NCI-H510A (cell line): ENCODE results near the gene TMEM132D.

ENCODE experiments used
- DNase-seq: peaks from one replicate; lab custom pipeline; 2025; lab: John Stamatoyannopoulos, UW

Gene TMEM132D

GRCh38 chr12:129440278-129440677 is 463.5 kb downstream of the TMEM132D start:
- no peak for DNase-seq

DNA sequence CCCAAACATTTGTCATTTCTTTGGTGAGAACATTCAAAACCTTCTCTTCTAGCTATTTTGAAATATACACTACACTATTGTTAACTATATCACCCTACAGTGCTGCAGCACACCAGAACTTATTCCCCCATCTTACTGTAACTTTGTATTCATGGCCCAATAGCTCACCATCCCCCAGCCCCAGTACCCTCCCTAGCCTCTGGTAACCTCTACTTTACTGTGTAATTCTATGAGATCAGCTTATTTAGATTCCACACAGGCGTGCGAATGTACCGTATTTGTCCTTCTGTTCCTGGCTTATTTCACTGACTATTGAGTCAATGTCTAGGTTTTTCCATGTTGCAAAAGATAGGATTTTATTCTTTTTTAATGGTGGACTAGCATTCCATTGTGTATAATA is 469.0 kb downstream of the TMEM132D start:
- no peak for DNase-seq

DNA sequence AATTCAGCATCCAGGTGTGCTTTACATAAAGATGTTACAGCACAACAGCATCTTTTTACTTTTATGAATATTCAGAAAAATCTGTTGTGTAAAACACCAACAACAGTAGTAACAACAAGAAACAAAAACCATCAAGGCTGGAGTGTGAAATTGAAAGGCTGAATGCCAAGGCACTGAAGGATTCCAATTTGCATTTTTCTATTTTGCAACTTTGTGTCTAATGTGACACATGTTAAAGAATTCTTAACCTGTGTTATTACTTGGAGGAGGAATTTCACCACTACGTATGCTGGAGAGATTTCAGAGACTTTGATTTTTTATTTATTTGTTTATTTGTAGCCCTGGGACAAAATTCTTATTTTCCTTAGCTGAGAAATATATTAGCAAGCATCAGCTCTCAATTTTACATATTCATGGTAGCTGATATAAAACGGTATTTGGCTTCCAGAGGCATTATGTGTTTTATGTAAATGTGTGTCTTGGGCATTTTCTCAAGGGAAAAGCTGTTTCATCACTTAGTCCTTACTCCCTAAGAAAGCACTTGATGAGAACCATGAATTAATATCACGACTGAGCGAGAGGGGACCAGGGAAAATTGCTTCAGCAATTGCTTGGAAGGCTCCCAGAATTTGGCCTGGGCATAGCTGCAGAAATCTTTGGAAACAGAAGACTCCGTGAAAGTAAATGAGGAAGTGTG is 475.4 kb downstream of the TMEM132D start:
- DNase-seq = no peak

GRCh38 chr12:129423041-129423580 is 480.7 kb downstream of the TMEM132D start:
- no peak for DNase-seq

DNA sequence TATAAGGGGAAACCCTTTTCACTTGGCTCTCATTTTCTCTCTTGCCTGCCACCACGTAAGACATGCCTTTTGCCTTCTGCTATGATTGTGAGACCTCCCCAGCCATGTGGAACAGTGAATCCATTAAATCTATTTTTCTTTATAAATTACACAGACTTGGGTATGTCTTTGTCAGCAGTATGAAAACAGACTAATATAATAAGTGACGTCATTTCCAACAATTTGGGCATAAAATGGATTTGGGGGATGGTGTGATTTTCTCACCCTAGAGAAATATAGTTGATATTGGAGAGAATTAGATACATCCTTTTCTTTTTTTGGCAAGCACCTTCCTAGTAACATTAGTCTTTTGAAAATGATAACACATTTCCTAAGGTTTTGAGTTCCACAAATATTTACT is 490.5 kb downstream of the TMEM132D start:
- DNase-seq = no peak

- DNase-seq = no peak
Observed at GRCh38 chr12:129409281-129409680, 494.5 kb downstream of the TMEM132D start.

DNA sequence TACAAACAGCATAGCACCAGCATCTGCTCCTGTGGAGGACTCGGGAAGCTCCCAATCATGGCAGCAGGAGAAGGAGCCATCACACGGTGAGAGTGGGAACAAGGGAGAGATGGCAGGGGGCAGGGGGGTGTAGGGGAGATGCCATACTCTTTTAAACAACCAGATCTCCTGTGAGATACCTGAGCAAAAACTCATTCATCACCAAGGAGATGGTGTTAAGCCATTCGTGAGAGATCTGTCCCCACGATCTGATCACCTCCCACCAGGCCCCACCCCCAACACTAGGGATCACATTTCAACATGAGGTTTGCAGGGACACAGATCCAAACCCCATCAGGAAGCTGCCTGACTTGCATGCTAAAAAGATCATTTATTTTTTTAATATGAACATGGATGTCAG is 499.3 kb downstream of the TMEM132D start:
- peak; percentile 20 for DNase-seq

GRCh38 chr12:129401572-129401971 is 502.3 kb downstream of the TMEM132D start:
- no peak for DNase-seq

DNA sequence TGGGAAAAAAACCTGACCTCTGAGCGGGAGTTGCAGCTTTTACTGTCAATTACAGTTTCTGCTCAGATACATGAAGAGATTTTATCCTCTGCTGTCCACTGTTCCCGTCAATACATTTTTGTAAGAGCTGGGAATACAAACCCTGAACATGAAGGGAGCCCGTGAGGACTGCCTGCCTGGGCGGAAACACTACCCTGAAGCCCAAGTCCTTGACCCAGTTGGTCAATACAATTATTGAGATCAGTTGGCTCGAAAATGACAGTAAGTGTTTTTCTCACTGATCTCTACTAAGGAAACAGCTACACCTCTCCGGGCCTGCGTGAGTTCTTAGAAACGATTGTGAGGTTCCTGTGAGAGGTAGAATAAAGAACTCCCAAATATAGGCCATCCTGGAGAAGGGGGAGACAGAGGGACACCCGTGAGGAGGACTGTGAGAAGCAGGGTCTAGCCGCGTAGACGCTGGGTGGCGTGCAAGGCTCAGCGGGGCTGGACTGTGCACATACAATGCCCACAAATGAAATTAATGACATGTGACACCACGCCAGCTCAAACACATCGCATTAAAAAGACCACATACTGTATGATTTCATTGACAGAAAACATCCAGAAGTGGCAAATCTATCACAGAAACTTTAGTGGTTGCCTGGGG is 509.5 kb downstream of the TMEM132D start:
- peak; percentile 23 for DNase-seq

DNA sequence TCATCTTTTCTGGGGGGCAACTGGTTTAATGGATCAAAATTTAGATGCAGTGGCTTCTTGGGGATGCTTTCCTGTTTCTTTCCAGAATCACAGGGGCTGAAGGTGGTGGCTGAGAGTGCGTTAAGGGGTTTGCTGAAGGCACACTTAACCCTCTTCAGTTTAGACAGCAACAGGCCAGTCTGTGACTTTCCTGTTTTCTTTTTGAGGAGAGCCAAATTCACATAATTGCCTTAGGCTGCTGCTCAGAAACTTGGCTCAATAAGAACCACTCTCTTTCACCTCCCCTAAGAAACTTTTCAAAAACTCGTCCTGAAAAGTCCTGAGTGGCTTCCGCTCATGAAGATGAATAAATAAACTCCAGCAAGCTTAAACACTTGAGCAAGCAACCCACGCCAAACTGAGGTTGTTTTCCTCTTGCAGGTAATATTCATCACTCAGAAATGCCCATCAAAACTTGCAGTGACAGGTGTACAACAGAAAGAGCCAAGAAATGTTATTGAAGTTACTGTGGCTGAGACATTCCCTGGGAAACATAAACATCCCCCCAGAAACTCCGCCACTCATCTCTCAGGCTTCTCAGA is 510.4 kb downstream of the TMEM132D start:
- no peak for DNase-seq

- DNase-seq = no peak
Observed at GRCh38 chr12:129385637-129385990, 518.2 kb downstream of the TMEM132D start.

DNA sequence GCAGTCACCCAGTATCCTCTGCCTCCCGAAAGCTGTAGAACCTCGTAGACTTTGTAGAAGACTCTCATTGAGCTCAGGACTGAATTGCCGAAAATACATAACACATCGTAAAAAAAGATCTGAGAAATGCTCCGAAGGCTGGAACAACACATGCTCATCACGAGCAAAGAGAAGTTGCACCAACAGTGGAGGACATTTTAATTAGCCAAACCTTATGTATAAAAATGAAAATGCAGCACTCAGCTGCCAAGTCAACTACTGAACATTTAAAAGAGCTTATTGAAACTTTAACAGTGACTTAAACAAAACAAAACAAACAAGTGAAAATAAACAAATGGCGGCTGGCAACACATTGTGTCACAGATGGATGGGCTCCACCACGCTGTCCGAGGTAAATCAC is 519.9 kb downstream of the TMEM132D start:
- DNase-seq = no peak

DNA sequence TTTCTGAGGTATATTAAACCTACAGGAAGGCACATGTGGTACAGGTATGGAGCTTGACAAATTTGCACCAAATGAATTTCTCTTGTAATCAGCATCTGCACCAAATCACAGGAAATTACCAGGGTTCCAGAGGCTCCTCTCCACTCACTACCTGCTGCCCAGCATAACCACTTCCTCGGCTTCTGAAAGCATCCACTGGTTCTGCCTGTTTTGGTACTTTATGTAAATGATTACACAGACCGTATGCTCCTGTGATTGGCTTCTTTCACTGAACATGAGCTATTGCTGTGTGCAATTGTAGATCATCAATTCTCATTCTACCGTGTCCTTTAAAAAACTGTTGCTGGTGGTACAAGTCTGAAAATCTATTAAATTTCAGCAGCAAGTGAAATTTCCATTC is 522.1 kb downstream of the TMEM132D start:
- no peak for DNase-seq

DNA sequence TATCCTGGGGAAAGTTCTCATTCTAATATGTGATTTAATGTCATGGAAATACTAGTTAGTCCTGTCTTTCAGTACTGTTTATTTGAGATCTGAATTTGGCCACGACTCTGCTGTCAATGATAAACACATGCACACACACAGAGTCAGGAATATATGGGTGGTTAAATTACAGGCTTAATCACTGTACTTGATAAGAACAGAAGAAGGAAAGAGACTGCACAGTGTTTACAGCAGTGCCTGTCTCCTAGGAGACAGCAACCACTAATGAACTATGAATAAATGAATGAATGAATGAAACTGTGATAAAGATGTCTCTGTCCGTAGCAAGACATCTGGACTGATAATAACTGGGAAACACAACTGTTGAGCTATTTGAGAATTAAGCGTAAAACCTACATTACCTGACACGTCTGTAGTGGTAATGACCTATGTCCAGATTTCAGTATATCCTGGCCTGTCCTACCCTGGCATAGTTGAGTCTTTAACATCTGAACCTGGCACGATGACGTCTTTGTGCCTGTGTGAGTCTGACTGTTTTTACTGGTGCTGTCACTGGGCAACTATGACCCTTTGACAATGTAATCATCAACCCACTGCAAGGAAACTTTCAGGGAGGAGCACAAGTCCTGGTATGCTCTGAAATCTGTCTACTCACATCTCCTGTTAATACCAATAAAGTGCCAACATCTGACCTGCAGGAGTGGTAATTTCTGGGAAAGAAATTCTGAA is 524.6 kb downstream of the TMEM132D start:
- DNase-seq = no peak

DNA sequence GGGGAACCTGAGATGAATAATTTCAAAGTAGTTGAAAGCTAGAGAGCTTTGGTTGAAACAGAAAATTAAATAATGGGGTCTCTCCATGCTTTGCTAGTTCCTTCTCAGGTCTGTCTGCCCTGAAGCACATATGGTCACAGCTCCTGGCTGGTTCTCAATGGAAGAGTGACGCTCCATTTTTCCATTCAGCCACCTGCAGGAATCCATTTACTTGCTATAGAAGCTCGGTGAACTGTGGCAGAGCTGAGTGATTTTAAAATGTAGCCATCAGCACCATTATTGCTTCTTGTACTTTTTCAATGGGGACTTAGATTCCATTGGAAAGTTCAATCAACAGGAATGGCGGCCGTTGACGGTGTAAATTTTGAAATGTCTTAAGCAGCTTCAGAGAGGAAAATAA is 525.3 kb downstream of the TMEM132D start:
- no peak for DNase-seq

DNA sequence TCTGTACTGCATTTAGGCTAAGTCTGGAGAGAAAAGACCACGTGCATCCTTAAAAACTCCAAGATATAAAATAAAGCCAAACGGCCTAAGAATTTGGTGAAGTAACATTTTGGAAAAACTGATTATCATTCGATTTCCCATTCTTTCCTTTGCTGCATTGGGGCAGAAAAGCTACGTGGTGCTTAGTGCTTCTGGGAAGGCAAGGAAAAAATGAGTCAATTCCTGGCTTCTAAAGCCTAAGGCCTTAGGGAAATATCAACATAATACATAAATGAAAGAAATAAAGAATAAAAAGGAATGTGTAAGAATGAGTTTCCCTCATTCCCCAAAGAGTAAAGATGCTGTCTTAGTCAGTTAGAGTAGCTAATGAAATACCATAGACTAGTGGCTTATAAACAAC is 530.1 kb downstream of the TMEM132D start:
- DNase-seq = no peak

- no peak for DNase-seq
Observed at GRCh38 chr12:129372876-129373275, 530.9 kb downstream of the TMEM132D start.

DNA sequence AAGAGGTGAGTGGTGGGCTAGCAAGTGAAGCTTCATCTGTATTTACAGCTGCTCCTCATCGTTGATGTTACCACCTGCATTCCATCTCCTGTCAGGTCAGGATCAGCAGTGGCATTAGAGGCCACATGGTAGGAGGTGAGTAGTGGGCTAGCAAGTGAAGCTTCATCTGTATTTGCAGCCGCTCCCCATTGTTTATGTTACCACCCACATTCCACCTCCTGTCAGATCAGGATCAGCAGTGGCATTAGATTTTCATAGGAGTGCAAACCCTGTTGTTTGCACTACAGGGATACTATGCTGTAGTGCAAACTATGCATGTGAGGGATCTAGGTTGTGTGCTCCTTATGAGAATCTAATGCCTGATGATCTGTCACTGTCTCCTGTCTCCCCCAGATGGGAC is 531.5 kb downstream of the TMEM132D start:
- no peak for DNase-seq

DNA sequence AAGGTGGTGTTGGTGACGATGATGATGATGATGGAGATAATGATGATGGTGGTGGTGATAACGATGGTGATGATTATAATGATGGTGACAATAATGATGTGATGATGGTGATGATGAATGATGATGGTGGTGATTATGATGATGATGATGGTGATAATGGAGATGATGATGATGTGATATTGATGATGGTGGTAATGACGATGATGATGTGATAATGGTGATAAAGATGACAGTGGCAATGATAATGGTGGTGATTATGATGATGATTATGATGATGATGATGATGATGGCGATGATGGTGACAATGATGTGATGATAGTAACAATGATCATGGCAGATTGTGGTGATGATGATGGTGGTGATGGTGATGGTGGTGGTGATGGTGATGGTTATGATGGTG is 532.6 kb downstream of the TMEM132D start:
- no peak for DNase-seq

GRCh38 chr12:129366656-129367055 is 537.2 kb downstream of the TMEM132D start:
- DNase-seq = no peak

DNA sequence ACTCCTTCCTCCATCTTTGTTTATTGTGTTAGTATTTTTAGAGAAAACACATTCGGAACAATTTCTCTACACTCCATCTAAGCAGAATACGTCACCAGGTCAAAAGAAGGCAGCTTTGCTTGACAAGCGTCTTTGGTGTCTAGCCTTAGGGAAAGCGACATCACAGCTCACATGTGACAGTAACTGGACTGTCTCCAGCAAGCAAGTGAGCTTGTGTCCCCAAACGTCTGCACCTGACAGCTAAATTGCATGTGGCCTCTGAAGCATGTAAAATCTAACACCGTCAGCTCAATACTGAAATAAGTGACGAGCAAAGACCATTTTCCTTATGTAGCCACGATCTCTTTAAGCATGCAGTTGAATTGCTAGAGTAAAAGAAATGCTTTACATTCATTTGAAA is 540.8 kb downstream of the TMEM132D start:
- no peak for DNase-seq

DNA sequence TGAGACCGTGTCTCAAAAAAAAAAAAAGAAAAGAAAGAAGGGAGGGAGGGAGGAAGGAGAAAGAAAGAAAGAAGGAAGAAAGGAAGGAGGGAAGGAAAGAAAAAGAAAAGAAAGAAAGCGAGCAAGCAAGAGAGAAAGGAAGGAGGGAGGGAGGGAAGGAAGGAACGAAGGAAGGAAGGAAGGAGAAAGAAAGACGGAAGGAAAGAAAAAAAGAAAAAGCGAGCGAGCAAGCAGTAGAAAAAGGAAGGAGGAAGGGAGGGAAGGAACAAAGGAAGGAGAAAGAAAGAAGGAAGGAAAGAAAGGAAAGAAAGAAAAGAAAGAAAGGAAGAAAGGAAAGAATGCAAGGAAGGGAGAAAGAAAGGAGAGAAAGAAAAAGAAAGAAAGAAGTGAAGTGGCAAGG is 546.6 kb downstream of the TMEM132D start:
- no peak for DNase-seq

- no peak for DNase-seq
Observed at GRCh38 chr12:129351481-129351880, 552.3 kb downstream of the TMEM132D start.
